ENCODE measurements around the gene ZNF296.

The ZNF296 gene

GRCh38 chr19:45059258-45059965, 16.9 kb downstream of the ZNF296 start:
- DNase-seq (ENCODE audit: low read depth in 2 of 2) = peak; percentile 63 to 80

GRCh38 chr19:45058622-45059159, 17.6 kb downstream of the ZNF296 start:
- no peak for DNase-seq (ENCODE audit: low read depth in 2 of 2)

- no peak for DNase-seq (ENCODE audit: low read depth in 2 of 2)
Observed at GRCh38 chr19:45057444-45057843, 18.8 kb downstream of the ZNF296 start.

GRCh38 chr19:45056831-45057230, 19.4 kb downstream of the ZNF296 start:
- no peak for DNase-seq (ENCODE audit: low read depth in 2 of 2)

GRCh38 chr19:45051929-45052579, 24.2 kb downstream of the ZNF296 start:
- no peak for DNase-seq (ENCODE audit: low read depth in 2 of 2)

- DNase-seq (ENCODE audit: low read depth in 2 of 2) = no peak
Observed at GRCh38 chr19:45050036-45050435, 26.2 kb downstream of the ZNF296 start.

- DNase-seq (ENCODE audit: low read depth in 2 of 2) = no peak
Observed at GRCh38 chr19:45049073-45049736, 27.1 kb downstream of the ZNF296 start.

- no peak for DNase-seq (ENCODE audit: low read depth in 2 of 2)
Observed at GRCh38 chr19:45047188-45047797, 29.0 kb downstream of the ZNF296 start.

GRCh38 chr19:45046355-45046754, 29.9 kb downstream of the ZNF296 start:
- no peak for DNase-seq (ENCODE audit: low read depth in 2 of 2)

GRCh38 chr19:45045671-45046353, 30.5 kb downstream of the ZNF296 start:
- DNase-seq (ENCODE audit: low read depth in 2 of 2) = no peak

GRCh38 chr19:45041125-45041524, 35.2 kb downstream of the ZNF296 start:
- DNase-seq (ENCODE audit: low read depth in 2 of 2) = no peak

- DNase-seq (ENCODE audit: low read depth in 2 of 2) = no peak
Observed at GRCh38 chr19:45040059-45040771, 36.1 kb downstream of the ZNF296 start.

GRCh38 chr19:45038931-45039893, 37.1 kb downstream of the ZNF296 start, which contains the start of gene CLASRP:
CLASRP (plus strand) TSS chr19:45039045; CDS start chr19:45040213, 1,168 bp downstream.
- DNase-seq (ENCODE audit: low read depth in 2 of 2) = peak; percentile 73 to 81

GRCh38 chr19:45037393-45038169, 38.7 kb downstream of the ZNF296 start:
- no peak for DNase-seq (ENCODE audit: low read depth in 2 of 2)

- no peak for DNase-seq (ENCODE audit: low read depth in 2 of 2)
Observed at GRCh38 chr19:45035755-45036154, 40.5 kb downstream of the ZNF296 start.

GRCh38 chr19:45032421-45032820, 43.9 kb downstream of the ZNF296 start:
- no peak for DNase-seq (ENCODE audit: low read depth in 2 of 2)

GRCh38 chr19:45030825-45031224, 45.5 kb downstream of the ZNF296 start:
- DNase-seq (ENCODE audit: low read depth in 2 of 2) = no peak

GRCh38 chr19:45027371-45027770, 48.9 kb downstream of the ZNF296 start:
- DNase-seq (ENCODE audit: low read depth in 2 of 2) = no peak

- no peak for DNase-seq (ENCODE audit: low read depth in 2 of 2)
Observed at GRCh38 chr19:45025264-45025663, 51.0 kb downstream of the ZNF296 start.
